Stromal cell of bone marrow (primary cell): ENCODE data around the gene PGBD5.
A peak's percentile ranks its signal among the peaks of the same experiment; 100 is the strongest.

ENCODE experiments used
- DNase-seq: peaks from one replicate; pipeline ENCODE4 v3.0.0-alpha.2; 2012; ENCODE audit warnings: low read depth

Gene PGBD5

DNA sequence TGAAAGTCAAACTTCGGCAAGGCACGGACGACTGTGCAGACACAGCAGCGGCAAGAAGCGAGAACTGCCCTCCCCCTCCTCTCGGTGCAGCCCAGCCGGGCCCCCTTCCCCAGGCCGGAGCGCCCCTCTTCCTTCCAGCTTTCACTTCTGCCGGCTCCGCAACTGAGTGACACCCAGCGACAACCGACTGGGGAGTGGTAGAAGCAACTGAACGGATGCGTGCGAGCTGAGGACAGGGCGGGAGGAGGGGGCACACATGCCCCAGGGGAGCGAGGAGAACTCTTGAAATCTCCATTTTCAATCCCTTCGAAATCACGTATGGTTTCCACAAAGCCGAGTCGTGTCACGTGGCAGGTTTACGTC is 146.6 kb downstream of the PGBD5 start:
- DNase-seq = no peak

DNA sequence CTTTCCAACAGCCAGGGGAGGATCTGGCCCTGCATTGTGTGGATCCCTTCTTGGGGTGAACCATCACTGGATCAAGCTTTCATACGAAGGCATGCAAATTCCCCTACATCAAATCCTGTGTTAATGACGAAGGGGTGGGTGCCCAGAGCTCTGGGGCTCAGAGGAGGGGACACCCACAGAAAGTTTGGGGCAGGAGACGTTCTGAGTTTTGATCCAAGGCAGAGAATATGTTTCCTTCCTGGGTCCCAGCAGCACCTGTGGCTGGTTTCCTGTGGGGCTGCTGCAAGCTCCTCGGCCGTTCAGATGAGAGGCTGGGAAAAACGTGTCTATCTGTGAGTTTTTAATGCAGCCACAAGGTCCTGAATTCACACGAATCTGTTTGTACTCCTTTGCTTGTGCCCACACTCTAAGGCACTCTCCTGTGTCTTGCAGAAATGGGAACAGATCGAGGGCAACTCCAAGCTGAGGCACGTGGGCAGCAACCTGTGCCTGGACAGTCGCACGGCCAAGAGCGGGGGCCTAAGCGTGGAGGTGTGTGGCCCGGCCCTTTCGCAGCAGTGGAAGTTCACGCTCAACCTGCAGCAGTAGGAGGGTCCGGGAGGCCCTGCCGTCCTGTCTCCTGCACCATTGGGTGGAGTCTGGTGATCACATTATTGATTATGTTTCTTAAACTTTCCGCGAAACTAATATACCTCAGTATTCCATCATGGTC is 147.1 kb downstream of the PGBD5 start:
- DNase-seq = no peak

DNA sequence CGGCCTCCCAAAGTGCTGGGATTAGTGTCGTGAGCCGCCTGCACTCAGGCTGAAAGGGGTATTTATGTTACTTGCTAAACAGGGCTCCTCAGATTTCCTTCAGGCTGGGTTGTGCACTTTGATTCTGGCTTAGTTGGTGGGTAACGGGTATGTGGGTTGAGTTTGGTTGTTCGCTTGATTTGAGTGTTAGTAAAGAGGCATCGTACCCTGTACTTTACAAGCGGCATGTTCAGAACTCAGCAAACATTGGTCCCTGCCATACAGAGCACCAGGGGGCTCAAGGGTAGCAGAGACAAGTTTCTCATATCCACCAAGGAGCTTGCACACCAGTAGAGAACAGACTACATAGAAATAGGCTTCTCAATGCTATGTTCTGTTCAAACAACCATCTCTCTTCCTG is 147.8 kb downstream of the PGBD5 start:
- DNase-seq = no peak

DNA sequence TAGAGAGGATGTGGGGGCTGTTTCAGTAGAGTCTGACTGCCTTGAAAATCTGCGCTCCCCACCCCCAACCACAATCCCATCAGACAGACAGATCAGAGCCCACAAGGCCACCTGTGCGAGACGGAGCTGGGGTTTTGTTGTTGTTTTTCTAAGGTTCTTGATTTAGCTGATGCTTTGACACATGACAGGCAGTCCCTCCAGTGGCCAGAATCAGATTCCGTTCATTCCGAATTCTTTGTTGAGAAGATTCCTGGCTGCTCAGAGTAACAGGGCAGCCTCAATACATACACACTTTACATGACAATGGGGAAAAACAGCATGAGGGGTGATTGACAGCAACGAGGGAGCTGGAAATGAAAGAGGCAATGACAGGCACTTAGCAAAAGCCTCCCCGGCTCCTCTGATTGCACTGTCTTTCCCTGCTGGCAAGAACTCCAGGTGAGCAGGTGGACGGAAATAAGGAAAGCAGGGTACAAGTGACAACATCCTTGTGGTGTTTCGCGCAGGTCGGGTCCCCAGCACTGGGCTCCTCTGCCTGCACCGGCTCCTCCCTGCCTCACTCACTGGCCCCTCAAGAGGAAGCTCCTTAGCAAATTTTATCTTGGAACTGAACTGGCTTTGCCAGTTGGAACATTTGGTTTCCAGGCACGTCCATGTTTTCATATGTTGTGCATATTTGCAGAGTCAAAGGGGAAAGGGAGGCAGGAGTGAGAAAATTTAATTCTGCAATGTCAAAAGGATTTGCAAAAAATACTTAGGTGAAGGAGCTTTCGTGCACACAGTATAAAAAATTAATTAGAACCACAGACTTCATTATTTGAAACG is 148.7 kb downstream of the PGBD5 start:
- DNase-seq = no peak

DNA sequence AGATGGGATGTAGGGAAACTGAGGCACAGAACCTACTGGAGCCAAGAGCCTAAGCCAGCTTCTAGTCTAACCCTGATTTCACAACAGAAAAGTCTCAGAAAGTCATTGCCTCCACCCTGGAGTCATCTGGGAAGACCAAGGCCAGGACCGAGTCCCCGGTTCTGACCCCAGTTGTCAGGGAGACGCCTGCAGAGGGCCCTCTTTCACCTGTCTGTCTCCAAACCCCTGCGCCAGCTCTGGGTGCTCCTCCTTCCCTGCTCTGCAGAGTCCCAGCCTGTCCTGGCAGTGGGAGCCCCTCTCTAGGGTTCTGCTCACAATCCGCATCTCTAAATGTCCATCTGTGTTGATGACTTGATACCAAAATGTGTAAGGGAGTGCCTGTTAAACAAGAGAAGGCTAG is 149.7 kb downstream of the PGBD5 start:
- no peak for DNase-seq

DNA sequence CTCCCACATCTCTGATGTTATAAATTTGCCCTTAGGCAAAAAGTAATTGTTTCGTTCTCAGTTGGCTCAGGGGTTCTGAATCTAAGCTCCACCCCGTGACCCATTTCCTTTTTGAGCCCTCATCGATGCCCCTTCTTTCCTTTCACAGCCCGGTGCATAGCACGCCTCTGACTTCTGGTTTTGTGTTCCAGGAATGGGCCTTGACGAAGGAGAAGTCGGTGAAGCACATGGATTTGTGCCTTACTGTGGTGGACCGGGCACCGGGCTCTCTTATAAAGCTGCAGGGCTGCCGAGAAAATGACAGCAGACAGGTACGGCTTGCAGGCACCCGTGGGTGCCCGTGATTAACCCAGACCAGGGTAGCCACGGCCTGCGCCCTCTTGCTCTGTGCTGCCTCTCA is 151.9 kb downstream of the PGBD5 start:
- DNase-seq = no peak

DNA sequence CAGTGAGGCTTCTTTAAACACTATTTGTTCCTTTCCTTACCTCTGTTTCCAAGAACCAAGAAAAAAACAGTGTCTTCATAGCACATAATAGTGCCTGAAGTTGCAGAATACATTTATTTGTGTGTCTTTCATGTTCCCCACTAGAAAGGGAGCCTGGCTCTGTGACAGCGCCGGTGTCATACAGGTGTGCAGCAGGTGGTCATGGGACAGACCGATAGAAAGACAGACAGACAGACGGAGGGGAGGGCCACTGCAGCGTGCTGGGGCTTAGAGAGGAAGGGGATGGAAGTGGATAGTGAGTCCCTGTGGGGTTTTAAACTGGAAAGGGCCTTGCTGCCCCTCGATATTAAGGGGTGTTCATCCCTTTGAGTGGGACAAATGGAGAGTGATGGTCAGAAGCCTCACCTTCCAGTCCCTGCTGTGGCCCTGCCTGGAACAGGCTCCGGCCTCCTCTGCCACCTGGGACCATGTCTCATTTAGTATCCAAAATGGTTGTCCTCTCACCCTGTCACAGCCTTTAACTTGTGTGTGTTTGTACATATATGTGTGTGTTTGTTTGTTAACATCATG is 152.9 kb downstream of the PGBD5 start:
- no peak for DNase-seq

DNA sequence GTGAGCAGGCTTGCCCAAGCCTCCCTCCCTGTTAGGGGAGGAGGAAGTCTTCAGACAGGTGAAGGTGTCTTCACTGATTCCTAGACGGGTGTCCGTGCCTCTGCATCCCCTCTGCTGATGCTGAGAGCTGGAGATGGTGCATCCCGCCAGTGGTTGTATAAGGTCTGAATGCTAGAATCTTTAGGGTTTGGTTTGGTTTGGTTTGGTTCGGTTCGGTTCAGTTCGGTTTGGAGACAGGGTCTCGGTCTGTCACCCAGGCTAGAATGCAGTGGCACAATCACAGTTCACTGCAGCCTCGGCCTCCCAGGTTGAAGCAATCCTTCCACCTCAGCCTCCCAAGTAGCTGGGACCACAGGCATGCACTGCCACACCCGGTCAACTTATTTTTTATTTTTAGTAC is 153.6 kb downstream of the PGBD5 start:
- DNase-seq = no peak

DNA sequence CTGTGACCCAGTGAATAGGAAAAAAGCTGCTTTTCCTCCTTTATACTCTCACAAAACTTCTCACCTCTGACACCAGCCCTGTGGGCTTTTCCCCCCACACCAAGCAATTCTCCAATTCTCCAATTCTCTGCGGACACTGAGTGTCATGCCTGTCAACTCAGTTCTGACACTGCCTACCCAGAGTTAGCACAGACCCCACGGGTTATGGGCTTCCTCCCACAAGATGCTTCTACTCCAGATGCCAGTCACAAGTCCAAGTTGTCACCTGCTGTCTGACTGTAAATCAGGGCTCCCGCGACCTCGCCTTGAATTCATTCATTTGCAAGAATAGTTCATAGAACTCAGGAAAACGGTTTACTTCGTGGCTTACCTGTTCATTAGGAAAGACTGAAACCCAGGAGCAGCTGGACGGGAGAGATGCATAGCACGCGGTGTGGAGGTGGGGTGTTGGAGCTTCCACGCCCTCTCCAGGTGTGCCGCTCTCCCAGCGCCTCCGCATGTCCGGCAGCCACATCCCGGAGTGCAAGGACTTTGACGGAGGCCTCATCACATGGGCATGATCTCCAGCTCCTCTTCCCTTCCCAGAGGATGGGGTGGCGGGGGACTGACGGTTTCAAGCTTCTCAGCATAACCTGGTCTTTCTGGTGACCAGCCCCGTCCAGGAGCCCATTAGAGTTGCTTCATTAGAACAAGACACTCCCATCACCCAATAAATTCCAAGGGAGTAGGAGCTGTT is 154.7 kb downstream of the PGBD5 start:
- no peak for DNase-seq

DNA sequence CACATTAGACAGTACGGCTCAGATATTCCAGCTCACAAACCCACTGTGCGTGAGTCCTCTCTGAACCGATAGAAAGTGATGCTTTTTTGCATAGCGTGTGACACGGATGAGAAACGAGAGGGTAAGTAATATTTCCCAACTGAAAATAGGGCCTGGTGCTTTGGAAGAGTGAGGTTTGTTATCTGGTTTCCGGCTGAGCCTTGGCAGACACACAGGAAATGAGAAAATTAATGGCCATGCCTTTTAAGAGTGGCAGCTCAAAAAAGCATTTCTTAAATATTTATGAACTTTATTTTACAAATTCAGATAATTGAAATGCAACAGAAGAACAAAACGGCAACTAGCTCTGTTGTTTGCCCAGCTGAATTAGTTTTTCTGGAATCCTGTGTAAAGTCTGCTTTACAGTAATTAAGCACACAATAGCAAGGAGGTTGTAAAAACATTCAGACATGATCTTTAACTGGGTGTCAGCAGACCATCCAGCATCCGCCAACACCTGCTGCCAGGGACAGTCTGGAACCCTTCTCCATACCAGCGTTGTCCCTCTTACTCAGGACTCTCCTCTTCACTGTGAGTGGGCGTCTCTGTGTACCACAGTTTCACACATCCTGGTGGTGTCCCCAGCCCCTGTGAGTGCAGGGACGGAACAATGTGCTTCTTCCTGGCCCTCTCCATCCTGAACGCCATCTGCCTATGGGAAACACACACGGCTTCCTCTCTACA is 155.4 kb downstream of the PGBD5 start:
- DNase-seq = peak; percentile 4

DNA sequence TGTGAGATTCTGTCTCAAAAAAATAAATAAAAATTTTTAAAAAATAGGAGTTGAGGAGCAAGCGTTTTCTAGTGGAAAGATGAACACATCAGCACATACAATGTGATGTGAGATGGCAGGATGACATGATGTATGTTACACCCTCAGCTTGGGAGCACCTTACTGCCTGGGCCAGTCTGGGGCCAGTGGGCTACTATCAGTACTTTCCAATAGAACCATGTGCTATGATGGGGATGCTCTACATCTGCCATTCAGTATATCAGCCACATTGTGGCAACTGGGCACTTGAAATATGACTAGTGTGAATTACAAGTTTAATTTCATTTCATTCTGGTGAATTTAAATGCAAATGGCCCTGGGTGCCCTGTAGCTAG is 156.0 kb downstream of the PGBD5 start:
- DNase-seq = no peak

DNA sequence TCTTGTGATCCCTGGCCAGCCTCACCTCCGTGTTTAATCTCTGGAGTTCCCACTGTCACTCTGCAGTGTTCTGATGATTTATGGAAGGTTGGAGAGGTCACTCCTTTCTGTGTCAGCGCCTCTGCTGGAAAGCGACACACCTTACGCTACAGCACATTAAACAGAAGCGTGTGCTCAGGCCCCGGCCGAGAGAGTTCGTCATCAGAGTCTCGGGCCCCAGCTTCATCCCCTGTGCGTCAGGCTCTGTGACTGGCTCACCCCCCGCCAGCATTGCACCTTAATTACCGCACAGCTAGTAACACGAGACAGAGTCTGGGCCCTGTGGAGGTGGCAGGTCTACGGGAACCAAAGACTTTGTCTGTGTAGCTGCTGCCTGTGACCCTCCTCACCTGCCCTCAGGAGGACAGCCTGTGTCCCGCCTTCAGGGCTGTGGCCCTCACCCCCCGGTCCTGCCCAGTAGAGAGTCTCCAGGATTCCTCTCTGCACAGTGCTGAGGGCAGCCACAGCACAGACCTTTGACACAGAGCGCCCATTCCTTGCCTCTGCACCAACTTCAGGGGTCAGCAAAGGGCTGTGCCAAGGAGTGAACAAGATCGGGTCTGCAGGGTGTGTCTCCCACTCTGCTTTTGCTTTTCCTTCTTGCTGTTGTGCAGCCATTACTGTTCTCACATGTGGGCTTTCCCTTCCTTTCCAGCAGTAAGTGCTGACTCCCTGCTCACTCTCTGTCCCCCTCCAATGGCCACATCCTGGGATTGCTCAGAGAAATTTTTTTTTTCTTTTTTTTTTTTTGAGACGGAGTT is 157.6 kb downstream of the PGBD5 start:
- DNase-seq = peak; percentile 50

DNA sequence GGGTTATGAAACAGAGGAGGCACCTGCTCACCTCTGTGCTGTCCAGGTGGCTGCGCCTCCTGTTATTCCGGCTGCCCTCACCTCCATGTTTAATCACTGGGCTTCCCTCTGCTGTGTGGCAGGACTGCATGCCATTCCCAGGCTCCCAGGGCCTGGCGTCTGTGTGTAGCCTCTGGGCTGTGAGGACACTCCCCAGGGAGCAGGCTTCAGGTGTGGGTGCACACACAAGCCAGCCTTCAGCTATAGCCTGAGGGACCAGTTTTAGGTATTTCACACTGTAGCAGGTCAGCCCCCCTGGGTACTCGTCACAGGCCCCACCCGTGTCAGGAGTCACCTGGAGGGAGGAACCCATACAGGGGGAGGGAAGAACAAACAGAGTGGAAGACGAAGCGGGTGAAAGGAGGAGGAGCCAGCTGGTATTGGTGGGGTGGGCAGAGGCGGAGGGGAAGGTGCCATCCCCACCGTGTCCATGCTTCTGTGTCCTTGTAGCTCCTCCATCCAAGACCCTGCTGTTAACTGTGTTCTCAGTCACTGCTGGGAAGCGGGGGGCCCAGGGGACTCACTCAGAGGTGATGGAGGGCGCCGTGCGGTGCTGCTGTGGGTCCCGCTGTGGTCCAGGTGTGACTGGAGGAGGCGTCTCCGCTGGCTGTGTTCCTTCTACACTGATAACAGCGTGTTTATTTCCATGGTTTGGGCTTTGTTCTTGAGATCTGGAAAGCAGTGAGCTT is 158.6 kb downstream of the PGBD5 start:
- DNase-seq = no peak

DNA sequence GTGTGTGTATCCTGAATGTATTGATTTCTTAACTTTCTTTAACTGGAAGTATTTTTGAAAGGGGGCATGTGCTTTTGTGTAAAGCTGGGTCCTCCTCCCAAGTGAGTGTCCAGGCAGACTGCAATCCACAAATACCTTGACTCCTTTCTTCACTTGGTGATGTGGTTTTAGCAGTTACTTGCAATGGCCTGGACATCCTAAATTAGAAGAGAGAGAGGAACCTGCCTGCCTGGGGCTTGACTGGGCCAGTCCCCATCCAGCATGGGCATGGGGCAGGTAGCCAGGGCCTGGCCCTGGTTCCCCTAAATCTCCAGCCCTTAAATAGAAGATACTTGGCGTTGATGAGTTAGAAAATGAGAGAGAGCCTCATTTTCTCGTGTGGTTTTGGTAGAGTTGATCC is 159.7 kb downstream of the PGBD5 start:
- DNase-seq = no peak

DNA sequence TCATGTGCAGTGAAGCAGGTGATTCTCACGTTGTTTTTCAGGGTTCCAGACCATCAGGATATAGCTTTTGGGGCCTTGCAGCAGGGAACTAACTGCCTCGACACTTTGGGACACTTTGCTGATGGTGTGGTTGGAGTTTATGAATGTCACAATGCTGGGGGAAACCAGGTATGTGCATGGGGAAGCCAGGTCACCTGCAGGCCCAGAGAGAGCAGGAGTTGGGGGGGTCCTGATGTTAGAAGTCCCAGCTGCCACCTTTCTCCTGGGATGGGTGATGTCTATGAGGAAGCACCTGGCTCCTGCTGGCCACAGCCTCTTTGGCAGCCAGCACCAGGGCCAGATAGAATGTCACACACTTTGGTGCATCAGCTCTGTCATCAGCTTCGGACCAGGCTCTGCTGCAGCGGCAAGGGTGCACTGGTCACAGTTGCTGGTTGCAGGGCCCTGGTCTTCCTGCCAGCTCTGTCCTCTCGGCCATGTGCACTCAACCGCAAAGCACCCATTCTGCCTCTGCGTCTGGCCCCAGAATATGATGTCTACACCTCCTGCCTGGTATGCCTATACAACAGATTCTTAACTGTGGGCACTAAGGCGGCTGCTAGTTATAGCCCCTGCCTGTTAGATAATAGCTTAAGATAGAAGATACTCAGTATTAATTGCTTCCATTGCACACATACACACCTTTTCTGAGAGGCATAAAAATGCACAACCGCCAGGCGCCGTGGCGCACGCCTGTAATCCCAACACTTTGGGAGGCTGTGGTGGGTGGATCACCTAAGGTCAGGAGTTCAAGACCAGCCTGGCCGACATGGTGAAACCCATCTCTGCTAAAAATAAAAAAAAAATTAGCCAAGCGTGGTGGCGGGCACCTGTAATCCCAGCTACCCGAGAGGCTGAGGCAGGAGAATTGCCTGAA is 160.7 kb downstream of the PGBD5 start:
- DNase-seq = no peak
